Kidney (tissue), 14 donors: ENCODE data around the gene PATJ. TPM values are rescaled to one million over a fixed set of nuclear protein-coding genes. Genes with fewer than 3 reads are reported as not detected.
A peak's percentile ranks its signal among the peaks of the same experiment; 100 is the strongest.
"Not testable (repeated sequence)": the region's sequence is repeated elsewhere in the genome, so short reads cannot be mapped to it uniquely, and the experiment has no call there.

Experiments
- DNase-seq, 5 donors: peaks; one replicate each; pipeline ENCODE4 v3.0.0-alpha.2; 2013 to 2020
- FAIRE-seq: peaks from 2 replicates; lab custom pipeline; 2012; peaks lifted over from hg19 to GRCh38; lab: Jason Lieb, UNC
- H3K27ac ChIP-seq, 2 donors: one replicate each; pipeline ENCODE4 v1.7.0; 2013; ENCODE audit warnings: low read depth in 2 of 2, low read length in 2 of 2, inconsistent platforms in 1 of 2
- H3K27me3 ChIP-seq: one replicate; pipeline ENCODE4 v1.7.1; 2013; ENCODE audit warnings: low read length, inconsistent platforms; ENCODE audit not compliant: control insufficient read depth, insufficient read depth
- H3K36me3 ChIP-seq, 3 donors: one replicate each; pipeline versions ENCODE4 v1.7.0 to v1.7.1; 2013; ENCODE audit warnings: low read length in 3 of 3, control low read depth in 1 of 3, inconsistent platforms in 1 of 3; ENCODE audit not compliant: insufficient read depth in 3 of 3, control insufficient read depth in 2 of 3
- H3K4me1 ChIP-seq, 3 donors: one replicate each; pipeline versions ENCODE4 v1.7.0 to v1.7.1; 2013; ENCODE audit warnings: low read length in 3 of 3, inconsistent platforms in 1 of 3, low read depth in 1 of 3; ENCODE audit not compliant: control insufficient read depth in 2 of 3, insufficient read depth in 2 of 3
- H3K4me3 ChIP-seq, 3 donors: one replicate each; pipeline versions ENCODE4 v1.7.0 to v1.8.1; 2013; ENCODE audit warnings: low read length in 3 of 3, control low read depth in 1 of 3, inconsistent platforms in 1 of 3
- H3K9ac ChIP-seq, 3 donors: one replicate each; pipeline versions ENCODE4 v1.7.0 to v1.7.1; 2013; ENCODE audit warnings: low read length in 3 of 3, control low read depth in 1 of 3, inconsistent platforms in 1 of 3
- H3K9me3 ChIP-seq, 3 donors: one replicate each; pipeline versions ENCODE4 v1.7.0 to v1.7.1; 2013; ENCODE audit warnings: low read length in 3 of 3, control low read depth in 1 of 3, inconsistent platforms in 1 of 3; ENCODE audit not compliant: control insufficient read depth in 2 of 3, insufficient read depth in 1 of 3
- intact Hi-C: fragments of 100-400 bp; cut with DNase I; formaldehyde crosslinking; loops from one replicate; pipeline ENCODE4 v1.11.1; 2022
- polyA plus RNA-seq: library from polyadenylated mRNA; stranded (reverse); fragments of 350-450 nt; fragmentation: Illumina TruSeq; extraction: RNeasy Lipid Tissue Mini Kit (QIAGEN cat#74804); gene quantifications from one replicate; pipeline ENCODE4 v1.2.3, GENCODE V29; 2014; ENCODE audit warnings: low read depth, low replicate concordance; ENCODE audit not compliant: insufficient read depth
- total RNA-seq: library from RNA; stranded (reverse); fragmentation: NEBNext Ultra II Directional; extraction: Animal tissue kit (Norgen Biotek cat#: 25700); gene quantifications from one replicate; pipeline ENCODE4 v1.2.1, GENCODE V29; 2021
- TF ChIP-seq, protein P1 (sequence below): IDR thresholded peaks from 3 replicates; pipeline ENCODE4 v1.5.1; 2012; ENCODE audit warnings: mild to moderate bottlenecking, moderate library complexity, borderline replicate concordance; ENCODE audit not compliant: insufficient read depth; ENCODE audit errors: extremely low read depth
- donor health status: control.
- donor health status: control.
- donor health status: control.
- donor health status: control.
- donor health status: control.
- donor health status: DM: yes; HTN: yes; CAD: no.
- donor health status: Normal renal cell carcinoma (clear cell type).

PATJ gene
- total and polyA plus RNA-seq, 2 donors from 2014 or later, result 44.0 to 98.0 TPM

DNA sequence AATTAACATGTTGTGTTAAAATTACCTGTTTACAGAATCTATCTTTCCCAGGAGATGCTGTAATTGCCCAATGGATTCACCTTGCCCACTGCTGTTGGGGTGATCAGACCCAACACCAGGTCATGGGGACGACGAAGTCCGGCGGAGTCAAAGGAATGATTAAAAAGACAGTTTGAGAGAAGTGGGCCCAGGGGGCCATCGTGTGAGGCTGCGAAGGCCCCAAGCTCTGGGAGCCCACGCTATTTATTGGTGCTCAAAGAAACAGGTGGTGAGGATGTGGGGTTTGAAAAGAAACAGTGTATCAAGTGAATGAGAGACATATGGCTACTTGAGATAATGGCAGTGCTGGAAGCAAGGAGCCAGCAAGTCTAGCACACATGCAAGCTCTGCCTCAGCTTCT, 436.1 kb downstream of the PATJ start:
- Histone ChIP-seq H3K9me3 (no peaks in the 10 kb centered on the region), H3K4me3 (no peak overlapping the region), H3K36me3 (no peaks in the 10 kb centered on the region), H3K27me3 (no peaks in the 10 kb centered on the region), H3K27ac (no peak overlapping the region), H3K9ac (no peak overlapping the region), H3K4me1 (no peaks in the 10 kb centered on the region)
- TF ChIP-seq, protein P1, sequence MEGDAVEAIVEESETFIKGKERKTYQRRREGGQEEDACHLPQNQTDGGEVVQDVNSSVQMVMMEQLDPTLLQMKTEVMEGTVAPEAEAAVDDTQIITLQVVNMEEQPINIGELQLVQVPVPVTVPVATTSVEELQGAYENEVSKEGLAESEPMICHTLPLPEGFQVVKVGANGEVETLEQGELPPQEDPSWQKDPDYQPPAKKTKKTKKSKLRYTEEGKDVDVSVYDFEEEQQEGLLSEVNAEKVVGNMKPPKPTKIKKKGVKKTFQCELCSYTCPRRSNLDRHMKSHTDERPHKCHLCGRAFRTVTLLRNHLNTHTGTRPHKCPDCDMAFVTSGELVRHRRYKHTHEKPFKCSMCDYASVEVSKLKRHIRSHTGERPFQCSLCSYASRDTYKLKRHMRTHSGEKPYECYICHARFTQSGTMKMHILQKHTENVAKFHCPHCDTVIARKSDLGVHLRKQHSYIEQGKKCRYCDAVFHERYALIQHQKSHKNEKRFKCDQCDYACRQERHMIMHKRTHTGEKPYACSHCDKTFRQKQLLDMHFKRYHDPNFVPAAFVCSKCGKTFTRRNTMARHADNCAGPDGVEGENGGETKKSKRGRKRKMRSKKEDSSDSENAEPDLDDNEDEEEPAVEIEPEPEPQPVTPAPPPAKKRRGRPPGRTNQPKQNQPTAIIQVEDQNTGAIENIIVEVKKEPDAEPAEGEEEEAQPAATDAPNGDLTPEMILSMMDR, result no peak
- FAIRE-seq (no peak), DNase-seq (no peak)
- intact Hi-C loops, result no loop called here

DNA sequence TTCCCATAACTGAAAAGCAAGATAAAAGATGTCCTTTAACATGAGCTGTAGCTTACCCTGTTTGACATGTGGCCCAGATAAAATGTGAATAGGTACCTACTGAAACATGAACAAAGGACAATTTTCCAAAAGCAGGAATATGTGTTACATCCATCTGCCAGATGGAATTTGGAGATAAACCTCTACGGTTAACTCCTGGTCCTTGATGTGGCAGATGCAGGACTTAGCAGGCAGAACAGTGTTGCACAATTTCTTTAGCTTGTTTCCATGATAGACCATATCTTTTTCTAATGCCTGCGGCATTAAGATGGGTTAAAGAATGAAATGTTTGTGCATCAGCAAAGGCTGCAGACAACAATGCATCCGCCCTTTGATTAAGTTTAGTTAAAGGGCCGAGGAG, 437.8 kb downstream of the PATJ start:
- H3K36me3 ChIP-seq, H3K4me1 ChIP-seq, FAIRE-seq, DNase-seq, H3K9me3 ChIP-seq, H3K27me3 ChIP-seq, H3K9ac ChIP-seq, H3K4me3 ChIP-seq, H3K27ac ChIP-seq: not testable (repeated sequence)
- intact Hi-C loops, result loop anchor here (5.0 kb wide), 1 partner anchor 227 kb away; no protein-coding TSS in a partner anchor

DNA sequence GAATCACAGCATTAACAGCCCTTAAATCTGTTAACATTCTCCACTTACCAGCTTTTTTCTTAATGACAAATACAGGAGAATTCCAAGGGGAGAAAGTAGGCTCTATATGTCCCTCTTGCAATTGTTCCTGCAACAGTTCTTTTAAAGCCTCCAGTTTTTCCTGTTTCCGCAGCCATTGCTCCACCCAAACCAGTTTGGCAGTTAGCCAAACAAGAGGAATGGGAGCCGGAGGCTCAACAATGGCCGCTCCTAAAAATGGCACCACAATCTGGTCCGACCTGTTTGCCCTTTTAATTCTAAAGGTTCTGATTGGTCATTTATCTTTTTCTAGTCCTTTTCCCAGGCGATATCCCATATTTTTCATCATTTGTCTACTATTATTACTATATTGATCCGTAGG, 438.4 kb downstream of the PATJ start:
- intact Hi-C loops, result loop anchor here (5.0 kb wide), 1 partner anchor 227 kb away; no protein-coding TSS in a partner anchor
- Histone ChIP-seq H3K4me3 (no peak overlapping the region), H3K27me3 (no peaks in the 10 kb centered on the region), H3K9ac (no peak overlapping the region), H3K4me1 (no peaks in the 10 kb centered on the region), H3K27ac (no peak overlapping the region), H3K36me3 (no peaks in the 10 kb centered on the region), H3K9me3 (no peaks in the 10 kb centered on the region)
- peak in 4 of 5 donors; percentile 49 to 71 (median 61) for DNase-seq
- TF ChIP-seq, protein P1, result no peak
- FAIRE-seq, result no peak

DNA sequence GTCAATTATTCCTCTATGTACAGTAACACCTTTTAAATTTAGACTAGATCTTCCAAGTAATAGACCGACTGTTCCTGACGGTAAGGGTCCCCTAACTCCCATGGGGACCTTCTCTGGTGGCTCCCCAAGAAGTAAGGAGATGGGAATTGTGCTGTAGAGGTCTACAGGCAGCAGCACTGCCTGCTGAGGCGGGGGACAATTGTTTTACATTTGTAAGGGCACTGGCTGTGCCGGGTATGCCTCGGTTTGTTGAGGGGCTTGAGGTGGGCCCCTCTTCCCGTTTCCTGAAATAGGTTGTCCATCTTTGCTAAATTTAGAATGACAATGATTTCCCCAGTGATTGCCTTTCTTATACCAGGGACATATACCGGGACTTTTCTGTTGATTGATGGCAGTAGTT, 439.3 kb downstream of the PATJ start:
- intact Hi-C loops, result loop anchor here (5.0 kb wide), 1 partner anchor 226 kb away; no protein-coding TSS in a partner anchor
- Histone ChIP-seq H3K27ac (no peak overlapping the region), H3K36me3 (no peaks in the 10 kb centered on the region), H3K27me3 (no peaks in the 10 kb centered on the region), H3K4me1 (no peaks in the 10 kb centered on the region), H3K4me3 (no peak overlapping the region), H3K9ac (no peak overlapping the region), H3K9me3 (no peaks in the 10 kb centered on the region)
- FAIRE-seq, result no peak
- TF ChIP-seq, protein P1, result no peak
- no peak for DNase-seq

DNA sequence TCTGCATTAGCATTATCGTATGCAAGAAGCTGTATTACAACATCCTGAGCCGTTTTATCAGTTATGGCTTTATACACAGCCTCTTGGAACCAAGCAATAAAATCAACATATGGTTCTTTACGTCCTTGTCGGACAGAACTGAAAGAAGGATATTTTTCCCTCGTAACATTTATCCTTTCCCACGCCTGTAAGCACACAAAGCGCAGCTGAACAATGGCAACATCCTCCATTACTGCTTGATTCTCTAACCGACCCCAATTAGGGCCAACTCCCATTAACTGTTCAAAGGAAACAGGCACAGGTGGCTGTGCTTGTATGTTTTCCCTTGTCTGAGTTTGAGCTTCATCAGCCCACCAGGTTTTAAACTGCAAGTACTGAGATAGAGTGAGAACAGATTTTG, 439.9 kb downstream of the PATJ start:
- H3K27ac ChIP-seq, DNase-seq, H3K9ac ChIP-seq, H3K27me3 ChIP-seq, H3K4me1 ChIP-seq, H3K36me3 ChIP-seq, H3K4me3 ChIP-seq, FAIRE-seq, H3K9me3 ChIP-seq: not testable (repeated sequence)
- intact Hi-C loops, result loop anchor here (5.0 kb wide), 1 partner anchor 225 kb away; no protein-coding TSS in a partner anchor

DNA sequence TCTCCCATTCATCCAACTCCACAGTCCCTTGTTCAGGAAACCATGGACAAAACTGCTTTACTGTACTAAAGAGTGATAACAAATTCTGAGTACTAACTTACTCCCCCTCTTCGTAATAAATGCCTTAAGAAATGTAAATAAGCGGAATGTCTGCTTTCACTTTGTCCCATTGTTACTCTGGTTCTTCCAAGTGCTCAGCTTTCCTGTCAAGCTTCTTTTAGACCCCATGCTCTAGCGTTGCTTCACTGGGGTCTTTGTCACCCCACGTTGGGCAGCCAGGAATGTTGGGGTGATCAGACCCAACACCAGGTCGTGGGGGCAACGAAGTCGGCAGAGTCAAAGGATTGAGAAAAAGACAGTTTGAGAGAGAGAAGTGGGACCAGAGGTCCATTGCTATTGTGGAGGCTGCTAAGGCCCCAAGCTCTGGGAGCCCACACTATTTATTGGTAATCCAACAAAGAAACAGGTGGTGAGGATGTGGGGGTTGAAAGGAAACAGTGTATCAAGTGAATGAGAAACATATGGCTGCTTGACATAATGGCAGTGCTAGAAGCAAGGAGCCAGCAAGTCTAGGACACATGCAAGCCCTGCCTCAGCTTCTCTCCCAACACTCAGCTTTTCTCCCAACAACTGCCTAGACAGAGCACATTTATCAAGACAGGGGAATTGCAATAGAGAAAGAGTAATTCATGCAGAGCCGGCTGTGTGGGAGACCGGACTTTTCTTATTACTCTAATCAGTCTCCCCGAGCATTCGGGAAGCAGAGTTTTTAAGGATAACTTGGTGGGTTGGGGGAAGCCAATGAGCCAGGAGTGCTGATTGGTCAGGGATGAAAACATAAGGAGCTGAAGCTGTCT, 441.1 kb downstream of the PATJ start:
- not testable (repeated sequence) for H3K27ac ChIP-seq, H3K9me3 ChIP-seq, H3K9ac ChIP-seq, H3K36me3 ChIP-seq, H3K4me1 ChIP-seq, H3K4me3 ChIP-seq, H3K27me3 ChIP-seq, FAIRE-seq
- intact Hi-C loops, result loop anchor here (5.0 kb wide), 1 partner anchor 224 kb away; no protein-coding TSS in a partner anchor
- peak in 2 of 5 donors; percentile 38 to 64 for DNase-seq
